ENCODE measurements around the gene CSF1.

GRCh38 chr1:109889094-109889493 lies 21.6 kb upstream of the CSF1 start:
- TF ChIP-seq CTCF (IDR thresholded peaks at IDR 0.05; ENCODE audit: low read depth, low read length): no peak
- TF ChIP-seq EZH2phosphoT487 (IDR thresholded peaks at IDR 0.05; ENCODE audit: low read depth): no peak
